Ovary (tissue), 9 donors: ENCODE measurements around the gene PXDC1. TPM values are rescaled to one million over a fixed set of nuclear protein-coding genes. Genes with fewer than 3 reads are reported as not detected.

Experiments
- DNase-seq, 5 donors: peaks; one replicate each; pipeline ENCODE4 v3.0.0-alpha.2; 2019 to 2020
- H3K27ac ChIP-seq, 2 donors: fragments of 200-600 bp; one replicate each; pipeline versions ENCODE4 v1.5.1 to v1.8.0; 2019 to 2022
- H3K27me3 ChIP-seq: fragments of 200-600 bp; one replicate; pipeline ENCODE4 v1.8.0; 2022
- H3K36me3 ChIP-seq: fragments of 200-600 bp; sonication (generic); one replicate; pipeline ENCODE4 v1.5.1; 2019
- H3K4me1 ChIP-seq: one replicate; pipeline ENCODE4 v1.8.1; 2013; ENCODE audit warnings: mild to moderate bottlenecking, moderate library complexity; ENCODE audit not compliant: insufficient read depth
- H3K4me3 ChIP-seq: fragments of 200-600 bp; sonication (generic); one replicate; pipeline ENCODE4 v1.5.1; 2017
- H3K9me3 ChIP-seq, 2 donors: fragments of 200-600 bp in 1 of 2; sonication (generic) in 1 of 2; one replicate each; pipeline versions ENCODE4 v1.5.1 to v1.8.1; 2013 to 2019; ENCODE audit warnings: mild to moderate bottlenecking in 1 of 2, moderate library complexity in 1 of 2
- EP300 ChIP-seq: sonication (generic); formaldehyde crosslinking; IDR thresholded peaks from one replicate; pipeline ENCODE4 v1.6.1; 2017; ENCODE audit warnings: antibody characterized with exemption
- POLR2A ChIP-seq: fragments of 450-650 bp; IDR thresholded peaks from one replicate; pipeline ENCODE4 v1.6.1; 2017; ENCODE audit warnings: antibody characterized with exemption, mild to moderate bottlenecking, moderate library complexity
- WGBS, 3 donors: extraction: QIAGEN DNeasy Blood & Tissue Kit in 1 of 3; methylation state at CpG; one replicate each; pipeline versions ENCODE4 v1.1.5 to v1.1.7; 2013 to 2017; 5-methylcytosine and 5-hydroxymethylcytosine counted together
- intact Hi-C, 4 donors: fragments of 100-400 bp; cut with DNase I; formaldehyde crosslinking; loops; one replicate each; pipeline versions ENCODE4 v1.11.0 to v1.15.1; 2022 to 2023
- polyA plus RNA-seq, 2 donors: library from polyadenylated mRNA; stranded (reverse); fragments of 200-250 nt in 1 of 2; fragments of 350-450 nt in 1 of 2; fragmentation: Illumina TruSeq in 1 of 2; extraction: RNeasy Lipid Tissue Mini Kit (QIAGEN cat#74804) in 1 of 2; gene quantifications; one replicate each; pipeline ENCODE4 v1.2.3, GENCODE V29; 2013 to 2014
- total RNA-seq, 7 donors: library from RNA; depleted of rRNA in 2 of 7; stranded (reverse); fragments of >200 nt in 2 of 7; fragmentation: NEBNext Ultra II Directional in 3 of 7; extraction: Animal tissue kit (Norgen Biotek cat#: 25700) in 3 of 7; gene quantifications; one replicate each; pipeline versions ENCODE4 v1.1.0 to v1.2.4, GENCODE V29; 2016 to 2023
- TF ChIP-seq, protein P1 (sequence below), 3 donors: fragments of 450-650 bp in 2 of 3; fragments of 200-600 bp in 1 of 3; IDR thresholded peaks; one replicate each; pipeline versions ENCODE4 v1.5.1 to v1.8.0; 2016 to 2022; ENCODE audit warnings: antibody characterized with exemption in 3 of 3, mild to moderate bottlenecking in 1 of 3
- donor health status: DM: no; HTN: no; CAD: no; lungs with moderate emphysema.
- donor health status: DM: no; HTN: no; CAD: no.
- donor health status: Bipolar disorder and iron deficiency.
- donor health status: DM: yes; HTN: yes; CAD: no.
- donor health status: DM: no; HTN: no; CAD: no.
- donor health status: DM: yes; HTN: yes; CAD: no.

The PXDC1 gene
- total and polyA plus RNA-seq, 9 donors = 16.1 to 49.4 (median 23.4) TPM

DNA sequence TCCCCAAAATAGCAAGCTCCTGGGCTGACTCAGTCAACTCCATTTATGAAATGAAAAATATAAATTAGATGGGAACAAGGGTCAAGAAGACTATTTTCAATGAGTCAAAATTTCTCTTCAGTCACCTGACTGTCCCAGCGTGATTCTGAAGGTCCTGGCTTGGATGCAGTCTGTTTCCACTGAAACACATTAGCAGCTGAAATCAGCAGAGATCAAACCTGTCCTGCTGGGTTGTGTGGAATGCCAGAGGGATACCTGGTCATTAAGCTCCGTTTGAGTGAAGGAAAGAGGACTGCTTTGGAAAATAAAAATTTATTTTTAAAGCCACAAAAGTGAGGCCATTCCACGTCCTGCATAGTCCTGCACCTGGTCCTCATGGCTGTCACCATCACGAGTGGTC lies 37.4 kb downstream of the PXDC1 start:
- intact Hi-C loops = no loop called here
- no peaks in the 10 kb centered on the region for H3K27me3 ChIP-seq
- H3K4me1 ChIP-seq = no peaks in the 10 kb centered on the region
- H3K4me3 ChIP-seq = no peak overlapping the region
- no peaks in the 10 kb centered on the region for H3K9me3 ChIP-seq
- 87 to 90% (median 90%) methylated on average over 4 of the region's 4 CpGs for WGBS, 3 donors
- TF ChIP-seq EP300 = no peak
- TF ChIP-seq POLR2A = no peak
- TF ChIP-seq, protein P1, sequence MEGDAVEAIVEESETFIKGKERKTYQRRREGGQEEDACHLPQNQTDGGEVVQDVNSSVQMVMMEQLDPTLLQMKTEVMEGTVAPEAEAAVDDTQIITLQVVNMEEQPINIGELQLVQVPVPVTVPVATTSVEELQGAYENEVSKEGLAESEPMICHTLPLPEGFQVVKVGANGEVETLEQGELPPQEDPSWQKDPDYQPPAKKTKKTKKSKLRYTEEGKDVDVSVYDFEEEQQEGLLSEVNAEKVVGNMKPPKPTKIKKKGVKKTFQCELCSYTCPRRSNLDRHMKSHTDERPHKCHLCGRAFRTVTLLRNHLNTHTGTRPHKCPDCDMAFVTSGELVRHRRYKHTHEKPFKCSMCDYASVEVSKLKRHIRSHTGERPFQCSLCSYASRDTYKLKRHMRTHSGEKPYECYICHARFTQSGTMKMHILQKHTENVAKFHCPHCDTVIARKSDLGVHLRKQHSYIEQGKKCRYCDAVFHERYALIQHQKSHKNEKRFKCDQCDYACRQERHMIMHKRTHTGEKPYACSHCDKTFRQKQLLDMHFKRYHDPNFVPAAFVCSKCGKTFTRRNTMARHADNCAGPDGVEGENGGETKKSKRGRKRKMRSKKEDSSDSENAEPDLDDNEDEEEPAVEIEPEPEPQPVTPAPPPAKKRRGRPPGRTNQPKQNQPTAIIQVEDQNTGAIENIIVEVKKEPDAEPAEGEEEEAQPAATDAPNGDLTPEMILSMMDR (IDR thresholded peaks at IDR 0.05) = no peak
- no peak for DNase-seq
- no peaks in the 10 kb centered on the region for H3K36me3 ChIP-seq
- H3K27ac ChIP-seq = no peak overlapping the region

- TF ChIP-seq, protein P1 (IDR thresholded peaks at IDR 0.05) = no peak
- TF ChIP-seq POLR2A (no peak), EP300 (no peak)
- Histone ChIP-seq H3K27me3 (no peaks in the 10 kb centered on the region), H3K4me1 (no peaks in the 10 kb centered on the region), H3K27ac (no peak overlapping the region), H3K36me3 (no peaks in the 10 kb centered on the region), H3K4me3 (no peak overlapping the region), H3K9me3 (no peaks in the 10 kb centered on the region)
- no peak for DNase-seq
- intact Hi-C loops = no loop called here
- WGBS, 3 donors = 78 to 84% (median 82%) methylated on average over 9 of the region's 9 CpGs
Measured at GRCh38 chr6:3712827-3713665, 38.5 kb downstream of the PXDC1 start.

- no peak for TF ChIP-seq POLR2A
- TF ChIP-seq, protein P1 (IDR thresholded peaks at IDR 0.05) = no peak
- no peak for TF ChIP-seq EP300
- Histone ChIP-seq H3K4me1 (no peaks in the 10 kb centered on the region), H3K27me3 (no peaks in the 10 kb centered on the region), H3K4me3 (no peak overlapping the region), H3K36me3 (no peaks in the 10 kb centered on the region), H3K9me3 (no peaks in the 10 kb centered on the region), H3K27ac (no peak overlapping the region)
- no peak for DNase-seq
- WGBS, 3 donors = 86 to 92% (median 90%) methylated on average over 6 of the region's 6 CpGs
- intact Hi-C loops = no loop called here
Measured at GRCh38 chr6:3711776-3712175, 39.7 kb downstream of the PXDC1 start.

GRCh38 chr6:3710403-3710802 lies 41.1 kb downstream of the PXDC1 start:
- DNase-seq = no peak
- Histone ChIP-seq H3K27me3 (no peaks in the 10 kb centered on the region), H3K9me3 (no peaks in the 10 kb centered on the region), H3K4me1 (no peaks in the 10 kb centered on the region), H3K36me3 (no peaks in the 10 kb centered on the region), H3K4me3 (no peak overlapping the region), H3K27ac (no peak overlapping the region)
- 79 to 88% (median 86%) methylated on average over 7 of the region's 7 CpGs for WGBS, 3 donors
- intact Hi-C loops = no loop called here
- no peak for TF ChIP-seq POLR2A
- TF ChIP-seq, protein P1 (IDR thresholded peaks at IDR 0.05) = no peak
- TF ChIP-seq EP300 = no peak
